ENCODE measurements around the gene EPHB6.

Gene EPHB6

GRCh38 chr7:142864980-142865747, 10.3 kb downstream of the EPHB6 start:
- no peak overlapping the region for H3K27ac ChIP-seq
- TF ChIP-seq CTCF (IDR thresholded peaks at IDR 0.05) (no peak), ZFX (IDR thresholded peaks at IDR 0.05; ENCODE audit: borderline replicate concordance) (no peak)

- H3K27ac ChIP-seq, result no peak overlapping the region
- TF ChIP-seq ZFX (IDR thresholded peaks at IDR 0.05; ENCODE audit: borderline replicate concordance) (no peak), CTCF (IDR thresholded peaks at IDR 0.05) (no peak)
Observed at GRCh38 chr7:142865766-142866165, 10.9 kb downstream of the EPHB6 start.

DNA sequence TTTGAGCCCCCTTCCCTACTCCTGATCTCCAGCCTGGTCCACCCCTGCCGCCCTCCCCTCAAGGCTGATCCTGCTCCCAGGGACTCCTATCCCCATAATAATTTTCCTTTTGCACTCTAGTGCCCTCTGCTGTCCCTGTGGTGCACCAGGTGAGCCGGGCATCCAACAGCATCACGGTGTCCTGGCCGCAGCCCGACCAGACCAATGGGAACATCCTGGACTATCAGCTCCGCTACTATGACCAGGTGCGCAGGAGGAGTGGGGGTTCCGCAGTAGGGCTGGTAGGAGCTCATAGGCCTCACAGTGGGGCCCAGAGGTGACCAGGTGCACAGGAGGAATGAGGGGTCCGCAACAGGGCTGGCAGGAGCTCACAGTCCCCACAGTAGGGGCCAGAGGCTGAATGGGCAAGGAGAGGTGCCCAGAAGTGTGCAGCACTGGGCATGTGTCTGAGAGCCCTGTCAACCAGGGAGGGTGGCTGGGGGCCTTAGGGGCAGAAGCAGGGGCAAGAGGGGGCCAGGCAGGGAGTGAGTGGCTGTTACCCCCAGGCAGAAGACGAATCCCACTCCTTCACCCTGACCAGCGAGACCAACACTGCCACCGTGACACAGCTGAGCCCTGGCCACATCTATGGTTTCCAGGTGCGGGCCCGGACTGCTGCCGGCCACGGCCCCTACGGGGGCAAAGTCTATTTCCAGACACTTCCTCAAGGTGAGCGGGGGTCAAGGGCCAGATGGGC, 11.7 kb downstream of the EPHB6 start:
- TF ChIP-seq CTCF (IDR thresholded peaks at IDR 0.05) (peak; percentile 93), ZFX (IDR thresholded peaks at IDR 0.05; ENCODE audit: borderline replicate concordance) (no peak)
- H3K27ac ChIP-seq, result no peak overlapping the region

GRCh38 chr7:142867097-142867378, 12.2 kb downstream of the EPHB6 start:
- H3K27ac ChIP-seq, result no peak overlapping the region
- TF ChIP-seq CTCF (IDR thresholded peaks at IDR 0.05) (no peak), ZFX (IDR thresholded peaks at IDR 0.05; ENCODE audit: borderline replicate concordance) (no peak)

DNA sequence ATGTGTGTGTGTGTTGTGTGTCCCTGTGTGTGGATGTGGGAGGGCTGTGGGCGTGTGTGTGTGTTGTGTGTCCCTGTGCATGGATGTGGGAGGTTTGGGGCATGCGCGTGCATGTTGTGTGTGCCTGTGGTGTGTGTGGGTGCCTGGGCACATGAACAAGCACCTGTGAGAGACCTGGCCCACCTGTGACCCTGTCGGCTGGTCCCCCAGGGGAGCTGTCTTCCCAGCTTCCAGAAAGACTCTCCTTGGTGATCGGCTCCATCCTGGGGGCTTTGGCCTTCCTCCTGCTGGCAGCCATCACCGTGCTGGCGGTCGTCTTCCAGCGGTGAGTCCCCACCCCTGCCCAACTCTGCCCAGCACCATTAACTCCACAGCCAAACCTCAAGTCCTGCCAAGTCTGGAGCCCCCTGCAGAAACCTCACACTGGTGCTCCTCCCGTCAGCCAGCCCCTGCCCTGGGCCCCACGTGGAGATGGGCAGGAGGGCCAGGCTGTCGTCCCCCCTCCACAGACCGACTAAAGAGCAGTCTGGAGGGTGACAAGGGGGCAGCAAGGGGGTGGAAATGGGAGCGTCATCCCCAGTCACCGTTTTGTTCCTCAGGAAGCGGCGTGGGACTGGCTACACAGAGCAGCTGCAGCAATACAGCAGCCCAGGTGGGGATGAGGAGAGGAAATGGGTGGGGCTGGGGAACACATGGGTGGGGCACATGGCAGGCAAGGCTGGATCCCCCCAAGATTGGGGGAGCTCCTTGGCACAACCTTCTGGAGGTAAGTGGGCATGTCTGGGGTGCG, 12.7 kb downstream of the EPHB6 start:
- H3K27ac ChIP-seq, result no peak overlapping the region
- no peak for TF ChIP-seq CTCF (IDR thresholded peaks at IDR 0.05)
- no peak for TF ChIP-seq ZFX (IDR thresholded peaks at IDR 0.05; ENCODE audit: borderline replicate concordance)

DNA sequence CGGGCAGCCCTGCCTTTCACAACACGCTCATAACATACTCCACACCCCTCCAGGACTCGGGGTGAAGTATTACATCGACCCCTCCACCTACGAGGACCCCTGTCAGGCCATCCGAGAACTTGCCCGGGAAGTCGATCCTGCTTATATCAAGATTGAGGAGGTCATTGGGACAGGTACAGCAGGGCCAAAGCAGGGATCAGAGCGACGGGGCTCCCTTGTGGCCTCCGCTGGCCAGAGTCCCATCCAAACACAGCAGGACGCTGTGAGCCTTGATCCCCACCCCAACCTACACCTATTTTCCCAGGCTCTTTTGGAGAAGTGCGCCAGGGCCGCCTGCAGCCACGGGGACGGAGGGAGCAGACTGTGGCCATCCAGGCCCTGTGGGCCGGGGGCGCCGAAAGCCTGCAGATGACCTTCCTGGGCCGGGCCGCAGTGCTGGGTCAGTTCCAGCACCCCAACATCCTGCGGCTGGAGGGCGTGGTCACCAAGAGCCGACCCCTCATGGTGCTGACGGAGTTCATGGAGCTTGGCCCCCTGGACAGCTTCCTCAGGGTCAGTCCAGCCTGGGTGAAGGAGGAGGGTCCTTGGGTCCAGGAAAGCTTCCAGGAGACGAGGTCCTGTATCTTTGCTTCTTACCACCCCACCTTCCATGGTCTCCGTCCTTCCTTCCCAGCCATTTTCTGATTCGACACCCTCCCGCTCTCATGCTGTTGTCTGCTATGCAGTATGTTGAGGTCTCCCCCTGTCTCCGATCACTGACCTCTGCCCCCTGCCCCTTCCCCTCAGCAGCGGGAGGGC, 13.5 kb downstream of the EPHB6 start:
- no peak overlapping the region for H3K27ac ChIP-seq
- TF ChIP-seq ZFX (IDR thresholded peaks at IDR 0.05; ENCODE audit: borderline replicate concordance) (no peak), CTCF (IDR thresholded peaks at IDR 0.05) (no peak)
